OCI-LY7 (cell line): ENCODE measurements around the gene EPS15. TPM values are rescaled to one million over a fixed set of nuclear protein-coding genes. Genes with fewer than 3 reads are reported as not detected.
"Not testable (repeated sequence)": the region's sequence is repeated elsewhere in the genome, so short reads cannot be mapped to it uniquely, and the experiment has no call there.

Experiments
- BruUV-seq: library from RNA; stranded (reverse); fragments of 400-500 nt; replicated peaks from 2 replicates; lab custom pipeline; 2021; lab: Mats Ljungman, UMichigan
- CTCF ChIA-PET: fragments of 300-600 bp; sonication (Branson Sonifier 250); formaldehyde crosslinking; loops from one replicate; lab custom pipeline; 2022; ENCODE audit warnings: antibody characterized with exemption; ENCODE audit not compliant: unreplicated experiment; lab: Charles Lee
- POLR2A ChIA-PET: fragments of 300-600 bp; sonication (Branson Sonifier 250); formaldehyde crosslinking; loops from one replicate; lab custom pipeline; 2022; ENCODE audit warnings: antibody characterized with exemption; lab: Charles Lee
- DNase-seq: peaks from one replicate; pipeline ENCODE4 v3.0.0-alpha.2; 2015; ENCODE audit warnings: low spot score
- H2AFZ ChIP-seq: fragments of 200-600 bp; sonication (generic), shearing (Covaris generic); 2 replicates; pipeline ENCODE4 v1.6.1; 2014; ENCODE audit warnings: mild to moderate bottlenecking, antibody characterized with exemption, low read length, moderate library complexity
- H3K27ac ChIP-seq: fragments of 200-600 bp; sonication (generic); 2 replicates; pipeline ENCODE4 v1.5.1; 2014; ENCODE audit warnings: mixed run types, low read depth, mild to moderate bottlenecking, moderate library complexity, low read length, inconsistent platforms; ENCODE audit not compliant: poor library complexity, severe bottlenecking
- H3K36me3 ChIP-seq: fragments of 200-600 bp; sonication (generic); 2 replicates; pipeline ENCODE4 v1.6.1; 2014; ENCODE audit warnings: mild to moderate bottlenecking, antibody characterized with exemption, low read length, moderate library complexity, mixed read lengths; ENCODE audit not compliant: insufficient read depth
- H3K4me1 ChIP-seq: fragments of 200-600 bp; sonication (generic); 2 replicates; pipeline ENCODE4 v1.5.1; 2014; ENCODE audit warnings: mild to moderate bottlenecking, low read length; ENCODE audit not compliant: insufficient read depth, poor library complexity, severe bottlenecking
- H3K4me2 ChIP-seq: fragments of 200-600 bp; sonication (generic); 2 replicates; pipeline ENCODE4 v1.6.1; 2014; ENCODE audit warnings: mild to moderate bottlenecking, low read length
- H3K4me3 ChIP-seq: fragments of 200-600 bp; sonication (generic); 2 replicates; pipeline ENCODE4 v1.5.1; 2014; ENCODE audit warnings: mild to moderate bottlenecking, low read depth, low read length; ENCODE audit not compliant: poor library complexity, severe bottlenecking
- H3K79me2 ChIP-seq: fragments of 200-600 bp; sonication (generic); 2 replicates; pipeline ENCODE4 v1.6.1; 2016; ENCODE audit warnings: low read depth, mild to moderate bottlenecking, low read length, moderate library complexity, mixed read lengths; ENCODE audit not compliant: insufficient read depth
- H3K9me2 ChIP-seq: fragments of 200-600 bp; sonication (generic); 2 replicates; pipeline ENCODE4 v1.6.1; 2016; ENCODE audit warnings: mild to moderate bottlenecking, low read length, mixed read lengths; ENCODE audit not compliant: insufficient read depth
- H3K9me3 ChIP-seq: fragments of 200-600 bp; sonication (generic); 2 replicates; pipeline ENCODE4 v1.6.1; 2014; ENCODE audit warnings: mild to moderate bottlenecking, mixed run types, low read length, mixed read lengths
- H4K20me1 ChIP-seq: fragments of 200-600 bp; sonication (generic); 2 replicates; pipeline ENCODE4 v1.6.1; 2014; ENCODE audit warnings: mild to moderate bottlenecking, antibody characterized with exemption, low read length, moderate library complexity, mixed read lengths; ENCODE audit not compliant: insufficient read depth
- CTCF ChIP-seq: fragments of 200-600 bp; sonication (generic); conservative IDR thresholded peaks from 2 replicates; pipeline ENCODE4 v1.5.1; 2014; ENCODE audit warnings: mild to moderate bottlenecking, antibody characterized with exemption, low read length, moderate library complexity, mixed read lengths
- EZH2phosphoT487 ChIP-seq: fragments of 200-600 bp; sonication (generic); IDR thresholded peaks from 2 replicates; pipeline ENCODE4 v1.6.1; 2018; ENCODE audit warnings: low read depth, borderline replicate concordance, mild to moderate bottlenecking, mixed run types, antibody characterized with exemption, low read length, moderate library complexity, mixed read lengths
- intact Hi-C: fragments of 100-400 bp; cut with micrococcal nuclease; formaldehyde crosslinking; loops from one replicate; pipeline ENCODE4 v1.10.0; 2022; ENCODE audit not compliant: unreplicated experiment
- total RNA-seq, 2 experiments: library from RNA; depleted of rRNA in 1 of 2; stranded (reverse); fragments of >200 nt in 1 of 2; shearing (Covaris generic) in 1 of 2; gene quantifications; 2 replicates each; pipeline ENCODE4 v1.2.3, GENCODE V29; 2014 to 2022

Gene EPS15
- total RNA-seq, 2 experiments from 2014 or later = 23.8 to 73.2 TPM

- intact Hi-C loops = no loop called here
- Histone ChIP-seq H2AFZ (no peak overlapping the region), H3K79me2 (no peaks in the 10 kb centered on the region), H3K27ac (no peak overlapping the region), H3K4me3 (no peak overlapping the region), H4K20me1 (no peaks in the 10 kb centered on the region), H3K4me1 (no peaks in the 10 kb centered on the region), H3K4me2 (no peak overlapping the region), H3K9me3 (no peaks in the 10 kb centered on the region), H3K36me3 (no peaks in the 10 kb centered on the region), H3K9me2 (no peaks in the 10 kb centered on the region)
- ChIA-PET POLR2A (no interaction called here), CTCF (no interaction called here)
- DNase-seq = no peak
- BruUV-seq = no TSS peak
- TF ChIP-seq EZH2phosphoT487 (no peak), CTCF (no peak)
Observed at GRCh38 chr1:51326839-51327238, 192.2 kb downstream of the EPS15 start.

GRCh38 chr1:51325878-51326755 lies 192.9 kb downstream of the EPS15 start:
- ChIA-PET POLR2A (no interaction called here), CTCF (no interaction called here)
- DNase-seq = no peak
- Histone ChIP-seq H3K4me1 (no peaks in the 10 kb centered on the region), H3K4me3 (no peak overlapping the region), H3K79me2 (no peaks in the 10 kb centered on the region), H3K27ac (no peak overlapping the region), H3K9me3 (no peaks in the 10 kb centered on the region), H4K20me1 (no peaks in the 10 kb centered on the region), H2AFZ (no peak overlapping the region), H3K9me2 (no peaks in the 10 kb centered on the region), H3K4me2 (no peak overlapping the region), H3K36me3 (no peaks in the 10 kb centered on the region)
- BruUV-seq = no TSS peak
- intact Hi-C loops = no loop called here
- TF ChIP-seq EZH2phosphoT487 = no peak
- TF ChIP-seq CTCF = no peak

- H3K79me2 ChIP-seq = no peaks in the 10 kb centered on the region
- no peak overlapping the region for H3K27ac ChIP-seq
- no peak for TF ChIP-seq EZH2phosphoT487
- TF ChIP-seq CTCF = no peak
- intact Hi-C loops = no loop called here
- no peaks in the 10 kb centered on the region for H3K4me1 ChIP-seq
- H3K9me2 ChIP-seq = no peaks in the 10 kb centered on the region
- ChIA-PET CTCF (no interaction called here), POLR2A (no interaction called here)
- no peaks in the 10 kb centered on the region for H4K20me1 ChIP-seq
- H2AFZ ChIP-seq = no peak overlapping the region
- H3K4me3 ChIP-seq = no peak overlapping the region
- H3K9me3 ChIP-seq = no peaks in the 10 kb centered on the region
- H3K4me2 ChIP-seq = no peak overlapping the region
- BruUV-seq = no TSS peak
- no peak for DNase-seq
- H3K36me3 ChIP-seq = no peaks in the 10 kb centered on the region
Observed at GRCh38 chr1:51325391-51325790, 193.7 kb downstream of the EPS15 start.

- H3K79me2 ChIP-seq, H2AFZ ChIP-seq, intact Hi-C loops, H3K4me1 ChIP-seq, POLR2A ChIA-PET, H3K9me2 ChIP-seq, H4K20me1 ChIP-seq, DNase-seq, BruUV-seq, H3K4me3 ChIP-seq, H3K27ac ChIP-seq, H3K9me3 ChIP-seq, CTCF ChIA-PET, H3K4me2 ChIP-seq, H3K36me3 ChIP-seq: not testable (repeated sequence)
Observed at GRCh38 chr1:51325011-51325385, 194.1 kb downstream of the EPS15 start.
